ENCODE measurements around the gene KIF26B.
"Not testable (repeated sequence)": the region's sequence is repeated elsewhere in the genome, so short reads cannot be mapped to it uniquely, and the experiment has no call there.

KIF26B gene

GRCh38 chr1:245401881-245402587 is 247.2 kb downstream of the KIF26B start:
- H3K4me2 ChIP-seq (ENCODE audit: low read depth, low read length, poor library complexity, severe bottlenecking), result no peak overlapping the region
- H2AFZ ChIP-seq (ENCODE audit: low read depth, low read length, severe bottlenecking), result no peak overlapping the region

GRCh38 chr1:245402998-245403397 is 248.2 kb downstream of the KIF26B start:
- not testable (repeated sequence) for H3K36me3 ChIP-seq (ENCODE audit: low read length); H2AFZ ChIP-seq (ENCODE audit: low read depth, low read length, severe bottlenecking); H4K20me1 ChIP-seq (ENCODE audit: low read depth, low read length); H3K9ac ChIP-seq (ENCODE audit: low read length); H3K27me3 ChIP-seq (ENCODE audit: low read length); H3K9me2 ChIP-seq (replicated peaks; ENCODE audit: insufficient read depth, low read length); H3K27ac ChIP-seq (ENCODE audit: low read depth, low read length); H3K9me3 ChIP-seq (ENCODE audit: insufficient read depth, low read length); H3K4me3 ChIP-seq (ENCODE audit: insufficient read depth, low read length, poor library complexity, severe bottlenecking); H3K79me2 ChIP-seq (ENCODE audit: insufficient read depth, low read length); H3K4me2 ChIP-seq (ENCODE audit: low read depth, low read length, poor library complexity, severe bottlenecking); H3F3A ChIP-seq (ENCODE audit: insufficient read depth)

More at GRCh38 chr1:245401881-245402587, 247.2 kb downstream of the KIF26B start:
- no peak overlapping the region for H3K27ac ChIP-seq (ENCODE audit: low read depth, low read length)
- no peak overlapping the region for H3K4me3 ChIP-seq (ENCODE audit: insufficient read depth, low read length, poor library complexity, severe bottlenecking)
- TF ChIP-seq CTCF (IDR thresholded peaks at IDR 0.05; ENCODE audit: insufficient read depth, low read length, poor library complexity, severe bottlenecking), result no peak
- no peaks in the 10 kb centered on the region for H3K9me2 ChIP-seq (replicated peaks; ENCODE audit: insufficient read depth, low read length)
- H3K27me3 ChIP-seq (ENCODE audit: low read length), result no peaks in the 10 kb centered on the region
- H3K9ac ChIP-seq (ENCODE audit: low read length), result no peak overlapping the region
- no peaks in the 10 kb centered on the region for H3K36me3 ChIP-seq (ENCODE audit: low read length)
- no peaks in the 10 kb centered on the region for H3K9me3 ChIP-seq (ENCODE audit: insufficient read depth, low read length)
- H3K79me2 ChIP-seq (ENCODE audit: insufficient read depth, low read length), result no peaks in the 10 kb centered on the region
- H3F3A ChIP-seq (ENCODE audit: insufficient read depth), result no peaks in the 10 kb centered on the region
- H4K20me1 ChIP-seq (ENCODE audit: low read depth, low read length), result no peaks in the 10 kb centered on the region

GRCh38 chr1:245404527-245404926 is 249.7 kb downstream of the KIF26B start:
- H3K27me3 ChIP-seq (ENCODE audit: low read length), result no peaks in the 10 kb centered on the region
- H2AFZ ChIP-seq (ENCODE audit: low read depth, low read length, severe bottlenecking), result no peak overlapping the region
- no peak overlapping the region for H3K4me3 ChIP-seq (ENCODE audit: insufficient read depth, low read length, poor library complexity, severe bottlenecking)
- no peaks in the 10 kb centered on the region for H3K9me3 ChIP-seq (ENCODE audit: insufficient read depth, low read length)
- no peaks in the 10 kb centered on the region for H3K79me2 ChIP-seq (ENCODE audit: insufficient read depth, low read length)
- H3K4me2 ChIP-seq (ENCODE audit: low read depth, low read length, poor library complexity, severe bottlenecking), result no peak overlapping the region
- H3K9me2 ChIP-seq (replicated peaks; ENCODE audit: insufficient read depth, low read length), result no peaks in the 10 kb centered on the region
- no peak overlapping the region for H3K9ac ChIP-seq (ENCODE audit: low read length)
- H3F3A ChIP-seq (ENCODE audit: insufficient read depth), result no peaks in the 10 kb centered on the region
- no peaks in the 10 kb centered on the region for H3K36me3 ChIP-seq (ENCODE audit: low read length)
- H3K27ac ChIP-seq (ENCODE audit: low read depth, low read length), result no peak overlapping the region
- H4K20me1 ChIP-seq (ENCODE audit: low read depth, low read length), result no peaks in the 10 kb centered on the region
- no peak for TF ChIP-seq CTCF (IDR thresholded peaks at IDR 0.05; ENCODE audit: insufficient read depth, low read length, poor library complexity, severe bottlenecking)
- no peak for TF ChIP-seq EZH2phosphoT487 (conservative IDR thresholded peaks at IDR 0.05; ENCODE audit: low read length)

- H3F3A ChIP-seq (ENCODE audit: insufficient read depth), result no peaks in the 10 kb centered on the region
These were observed 250.2 kb downstream of the KIF26B start for GRCh38 chr1:245404952-245405351.

More at GRCh38 chr1:245404952-245405351, 250.2 kb downstream of the KIF26B start:
- no peak for TF ChIP-seq CTCF (IDR thresholded peaks at IDR 0.05; ENCODE audit: insufficient read depth, low read length, poor library complexity, severe bottlenecking)
- no peak for TF ChIP-seq EZH2phosphoT487 (conservative IDR thresholded peaks at IDR 0.05; ENCODE audit: low read length)
- Histone ChIP-seq H4K20me1 (ENCODE audit: low read depth, low read length) (no peaks in the 10 kb centered on the region), H3K9me3 (ENCODE audit: insufficient read depth, low read length) (no peaks in the 10 kb centered on the region), H2AFZ (ENCODE audit: low read depth, low read length, severe bottlenecking) (no peak overlapping the region), H3K4me2 (ENCODE audit: low read depth, low read length, poor library complexity, severe bottlenecking) (no peak overlapping the region), H3K27ac (ENCODE audit: low read depth, low read length) (no peak overlapping the region), H3K79me2 (ENCODE audit: insufficient read depth, low read length) (no peaks in the 10 kb centered on the region), H3K4me3 (ENCODE audit: insufficient read depth, low read length, poor library complexity, severe bottlenecking) (no peak overlapping the region), H3K9me2 (replicated peaks; ENCODE audit: insufficient read depth, low read length) (no peaks in the 10 kb centered on the region), H3K27me3 (ENCODE audit: low read length) (no peaks in the 10 kb centered on the region), H3K9ac (ENCODE audit: low read length) (no peak overlapping the region), H3K36me3 (ENCODE audit: low read length) (no peaks in the 10 kb centered on the region)

All from SU-DHL-6 (cell line).